H1 (cell line): Measurements from ENCODE around the gene SCGN. TPM values are rescaled to one million over a fixed set of nuclear protein-coding genes. Genes with fewer than 3 reads are reported as not detected.

ENCODE experiments used
- CTCF ChIA-PET: fragments of 300-600 bp; sonication (Branson Sonifier 250); formaldehyde crosslinking; loops from one replicate; lab custom pipeline; 2021; ENCODE audit not compliant: partially characterized antibody; lab: Charles Lee
- POLR2A ChIA-PET: fragments of 300-600 bp; sonication (Branson Sonifier 250); formaldehyde crosslinking; loops from one replicate; lab custom pipeline; 2021; ENCODE audit warnings: inconsistent platforms; ENCODE audit not compliant: partially characterized antibody; lab: Charles Lee
- DNase-seq, 2 experiments: peaks; one replicate each; pipeline versions ENCODE4 v3.0.0 to v3.0.0-alpha.2; 2010 to 2022; ENCODE audit warnings: low spot score in 2 of 2, low read depth in 1 of 2, mixed read lengths in 1 of 2
- FAIRE-seq: peaks from 2 replicates; lab custom pipeline; 2011; peaks lifted over from hg19 to GRCh38; lab: Jason Lieb, UNC
- H2AFZ ChIP-seq: 2 replicates; pipeline ENCODE4 v1.8.1; 2012; ENCODE audit warnings: low read length, inconsistent platforms
- H2AK5ac ChIP-seq: 2 replicates; pipeline ENCODE4 v1.6.1; 2013; ENCODE audit warnings: low read depth, low read length
- H2BK120ac ChIP-seq: replicated peaks from 2 replicates; pipeline ENCODE3; 2013; ENCODE audit warnings: low read depth, low read length, inconsistent platforms
- H2BK12ac ChIP-seq: 2 replicates; pipeline ENCODE4 v1.6.1; 2013; ENCODE audit warnings: low read depth, low read length
- H2BK15ac ChIP-seq: 2 replicates; pipeline ENCODE4 v1.6.1; 2013; ENCODE audit warnings: low read length
- H2BK20ac ChIP-seq: 2 replicates; pipeline ENCODE4 v1.6.1; 2013; ENCODE audit warnings: low read length
- H2BK5ac ChIP-seq: 2 replicates; pipeline ENCODE4 v1.6.1; 2013; ENCODE audit warnings: low read depth, low read length
- H3K14ac ChIP-seq: 2 replicates; pipeline ENCODE4 v1.6.1; 2013; ENCODE audit warnings: inconsistent platforms; ENCODE audit not compliant: insufficient read length
- H3K18ac ChIP-seq: 2 replicates; pipeline ENCODE4 v1.6.1; 2013; ENCODE audit warnings: low read length; ENCODE audit errors: extremely low read depth
- H3K23ac ChIP-seq: 2 replicates; pipeline ENCODE4 v1.6.1; 2013; ENCODE audit warnings: inconsistent platforms; ENCODE audit not compliant: insufficient read length
- H3K23me2 ChIP-seq: 2 replicates; pipeline ENCODE4 v1.6.1; 2013; ENCODE audit warnings: low read depth, low read length
- H3K27ac ChIP-seq: 2 replicates; pipeline ENCODE4 v1.6.1; 2011; ENCODE audit warnings: low read depth, low read length, inconsistent platforms
- H3K27me3 ChIP-seq, 4 experiments: replicated peaks in 1 of 4; 1 replicate in 1 of 4; 2 replicates in 3 of 4; pipeline versions ENCODE4 v1.6.1 to v1.8.1; 2011 to 2013; ENCODE audit warnings: low read length in 3 of 4, mild to moderate bottlenecking in 3 of 4, inconsistent platforms in 2 of 4, mixed read lengths in 2 of 4, moderate library complexity in 1 of 4; ENCODE audit not compliant: control insufficient read depth in 3 of 4, insufficient read depth in 3 of 4; ENCODE audit errors: extremely low read depth in 1 of 4
- H3K36me3 ChIP-seq, 4 experiments: 2 replicates each; pipeline versions ENCODE4 v1.6.1 to v1.8.1; 2011 to 2013; ENCODE audit warnings: mild to moderate bottlenecking in 4 of 4, low read length in 3 of 4, moderate library complexity in 2 of 4, control low read depth in 1 of 4, inconsistent platforms in 1 of 4; ENCODE audit not compliant: insufficient read depth in 4 of 4, control insufficient read depth in 2 of 4
- H3K4ac ChIP-seq: replicated peaks from 2 replicates; pipeline ENCODE3; 2013; ENCODE audit warnings: low read length, low read depth, mixed read lengths, inconsistent platforms; ENCODE audit not compliant: insufficient read length
- H3K4me1 ChIP-seq, 4 experiments: replicated peaks in 1 of 4; 1 replicate in 1 of 4; 2 replicates in 3 of 4; pipeline versions ENCODE4 v1.6.1 to v1.8.1; 2011 to 2013; ENCODE audit warnings: low read length in 3 of 4, inconsistent platforms in 2 of 4, mixed read lengths in 1 of 4; ENCODE audit not compliant: insufficient read depth in 4 of 4, control insufficient read depth in 3 of 4
- H3K4me2 ChIP-seq, 2 experiments: 2 replicates each; pipeline versions ENCODE4 v1.6.1 to v1.8.1; 2011 to 2013; ENCODE audit warnings: low read depth in 2 of 2, low read length in 2 of 2, control low read depth in 1 of 2, inconsistent platforms in 1 of 2, mild to moderate bottlenecking in 1 of 2; ENCODE audit not compliant: insufficient read depth in 1 of 2
- H3K4me3 ChIP-seq, 4 experiments: fragments of 200-600, 300-600 bp in 1 of 4; sonication (generic), shearing (Covaris generic), sonication (Bioruptor Twin) in 1 of 4; 2 replicates each; pipeline versions ENCODE4 v1.5.1 to v1.8.1; 2011 to 2016; ENCODE audit warnings: low read length in 4 of 4, low read depth in 3 of 4, control low read depth in 2 of 4, inconsistent platforms in 2 of 4, mild to moderate bottlenecking in 2 of 4, mixed read lengths in 1 of 4, moderate library complexity in 1 of 4; ENCODE audit not compliant: insufficient read depth in 2 of 4; ENCODE audit errors: extremely low read depth in 1 of 4
- H3K56ac ChIP-seq: replicated peaks from 2 replicates; pipeline ENCODE3; 2013; ENCODE audit warnings: low read depth, mild to moderate bottlenecking, mixed read lengths, low read length, inconsistent platforms; ENCODE audit not compliant: insufficient read length
- H3K79me1 ChIP-seq: 2 replicates; pipeline ENCODE4 v1.6.1; 2013; ENCODE audit warnings: low read depth, low read length, control low read depth
- H3K79me2 ChIP-seq, 2 experiments: 2 replicates each; pipeline versions ENCODE4 v1.6.1 to v1.8.1; 2012 to 2013; ENCODE audit warnings: low read length in 2 of 2, mild to moderate bottlenecking in 2 of 2, inconsistent platforms in 1 of 2; ENCODE audit not compliant: insufficient read depth in 2 of 2, control insufficient read depth in 1 of 2
- H3K9ac ChIP-seq, 4 experiments: replicated peaks in 1 of 4; 1 replicate in 1 of 4; 2 replicates in 3 of 4; pipeline versions ENCODE4 v1.6.1 to v1.8.1; 2011 to 2013; ENCODE audit warnings: low read depth in 3 of 4, low read length in 3 of 4, control low read depth in 2 of 4, mild to moderate bottlenecking in 2 of 4, moderate library complexity in 2 of 4, inconsistent platforms in 1 of 4; ENCODE audit errors: extremely low read depth in 1 of 4
- H3K9me3 ChIP-seq, 2 experiments: 2 replicates each; pipeline versions ENCODE4 v1.6.1 to v1.8.1; 2012 to 2013; ENCODE audit warnings: mild to moderate bottlenecking in 2 of 2, moderate library complexity in 2 of 2, control low read depth in 1 of 2, inconsistent platforms in 1 of 2, low read depth in 1 of 2, low read length in 1 of 2, mixed read lengths in 1 of 2; ENCODE audit not compliant: insufficient read depth in 2 of 2
- H4K20me1 ChIP-seq, 2 experiments: replicated peaks in 1 of 2; 2 replicates each; pipeline versions ENCODE3 to v1.8.1; 2011 to 2013; ENCODE audit warnings: inconsistent platforms in 2 of 2, low read length in 2 of 2, mild to moderate bottlenecking in 1 of 2; ENCODE audit not compliant: insufficient read depth in 2 of 2, control insufficient read depth in 1 of 2
- H4K5ac ChIP-seq: 2 replicates; pipeline ENCODE4 v1.6.1; 2013; ENCODE audit warnings: low read length, low read depth, mixed read lengths, inconsistent platforms; ENCODE audit not compliant: insufficient read length
- H4K8ac ChIP-seq: 2 replicates; pipeline ENCODE4 v1.8.0; 2013; ENCODE audit warnings: mild to moderate bottlenecking, moderate library complexity, low read length, inconsistent platforms; ENCODE audit not compliant: insufficient read depth; ENCODE audit errors: extremely low read depth
- H4K91ac ChIP-seq: replicated peaks from 2 replicates; pipeline ENCODE3; 2013; ENCODE audit warnings: low read length, mixed read lengths, inconsistent platforms; ENCODE audit not compliant: insufficient read length
- ASH2L ChIP-seq: fragments of 200-600, 300-600 bp; sonication (generic); IDR thresholded peaks from one replicate; pipeline ENCODE4 v1.7.1; 2017; ENCODE audit warnings: low read length
- CTBP2 ChIP-seq: IDR thresholded peaks from 2 replicates; pipeline ENCODE4 v1.7.0; 2011; ENCODE audit warnings: borderline replicate concordance, mild to moderate bottlenecking, moderate library complexity, mixed read lengths, low read length; ENCODE audit not compliant: insufficient read depth, insufficient read length
- FOSL1 ChIP-seq: IDR thresholded peaks from 2 replicates; pipeline ENCODE4 v1.6.1; 2011; ENCODE audit warnings: mild to moderate bottlenecking, low read depth, low read length, moderate library complexity; ENCODE audit not compliant: insufficient read depth
- GTF2F1 ChIP-seq: IDR thresholded peaks from 2 replicates; pipeline ENCODE4 v1.6.1; 2012; ENCODE audit warnings: low read depth, low read length, improper control_type of control experiment, borderline replicate concordance
- HDAC2 ChIP-seq, 2 experiments: fragments of 300-600 bp in 1 of 2; sonication (generic) in 1 of 2; IDR thresholded peaks; 2 replicates each; pipeline ENCODE4 v1.6.1; 2011 to 2012; ENCODE audit warnings: low read depth in 2 of 2, low read length in 2 of 2, mild to moderate bottlenecking in 2 of 2, moderate library complexity in 2 of 2, borderline replicate concordance in 1 of 2, inconsistent platforms in 1 of 2
- KDM5A ChIP-seq: fragments of 200-600 bp; IDR thresholded peaks from 2 replicates; pipeline ENCODE4 v1.7.1; 2012; ENCODE audit warnings: mild to moderate bottlenecking, low read length, inconsistent platforms, mixed read lengths
- POLR2AphosphoS5 ChIP-seq: IDR thresholded peaks from 2 replicates; pipeline ENCODE4 v1.6.1; 2011; ENCODE audit warnings: low read depth, low read length
- SRF ChIP-seq: IDR thresholded peaks from 2 replicates; pipeline ENCODE4 v1.6.1; 2011; ENCODE audit warnings: mild to moderate bottlenecking, low read depth, low read length, moderate library complexity
- SUZ12 ChIP-seq: fragments of 200-600 bp; sonication (generic); IDR thresholded peaks from 2 replicates; pipeline ENCODE4 v1.6.1; 2012; ENCODE audit warnings: mild to moderate bottlenecking, inconsistent platforms, low read length, moderate library complexity, mixed read lengths
- TBP ChIP-seq: IDR thresholded peaks from 2 replicates; pipeline ENCODE4 v1.6.1; 2011; ENCODE audit warnings: low read depth, low read length, improper control_type of control experiment
- TEAD4 ChIP-seq: IDR thresholded peaks from 2 replicates; pipeline ENCODE4 v1.6.1; 2012; ENCODE audit warnings: low read depth, low read length, inconsistent platforms, mixed read lengths
- YY1 ChIP-seq: IDR thresholded peaks from 2 replicates; pipeline ENCODE4 v1.6.1; 2011; ENCODE audit warnings: low read depth, mild to moderate bottlenecking, low read length
- WGBS, 2 experiments: shearing (Covaris generic) in 1 of 2; methylation state at CpG; one replicate each; pipeline versions ENCODE4 v1.1.6 to v1.1.7; 2013 to 2015; ENCODE audit warnings: low lambda C conversion rate in 2 of 2, mixed read lengths in 2 of 2, inconsistent platforms in 1 of 2, low coverage in 1 of 2, missing lambda C conversion rate in 1 of 2; ENCODE audit not compliant: insufficient replicate concordance in 2 of 2, insufficient coverage in 1 of 2, insufficient read length in 1 of 2; ENCODE audit errors: extremely low coverage in 1 of 2, missing lambda C conversion rate in 1 of 2; 5-methylcytosine and 5-hydroxymethylcytosine counted together
- polyA plus RNA-seq, 7 experiments: library from polyadenylated mRNA; depleted of rRNA in 3 of 7; stranded (reverse) in 5 of 7; unstranded in 2 of 7; fragments of >200 nt in 5 of 7; fragments of 200-250 nt in 2 of 7; gene quantifications; 1 replicate in 5 of 7; 2 replicates in 1 of 7; 4 replicates in 1 of 7; pipeline versions ENCODE4 v1.2.1 to v1.2.3, GENCODE V29; 2011 to 2013; ENCODE audit warnings: missing spikeins in 2 of 7, mixed read lengths in 2 of 7
- total RNA-seq: library from RNA; stranded (reverse); fragmentation: NEBNext Ultra II Directional; extraction: Animal tissue kit (Norgen Biotek cat#: 25700); gene quantifications from 2 replicates; pipeline ENCODE4 v1.2.1, GENCODE V29; 2021

SCGN gene
- total and polyA plus RNA-seq, 2 of the 8 experiments (the other 6 are each of a cell fraction or from before 2014, with no cell fraction given): not detected

DNA sequence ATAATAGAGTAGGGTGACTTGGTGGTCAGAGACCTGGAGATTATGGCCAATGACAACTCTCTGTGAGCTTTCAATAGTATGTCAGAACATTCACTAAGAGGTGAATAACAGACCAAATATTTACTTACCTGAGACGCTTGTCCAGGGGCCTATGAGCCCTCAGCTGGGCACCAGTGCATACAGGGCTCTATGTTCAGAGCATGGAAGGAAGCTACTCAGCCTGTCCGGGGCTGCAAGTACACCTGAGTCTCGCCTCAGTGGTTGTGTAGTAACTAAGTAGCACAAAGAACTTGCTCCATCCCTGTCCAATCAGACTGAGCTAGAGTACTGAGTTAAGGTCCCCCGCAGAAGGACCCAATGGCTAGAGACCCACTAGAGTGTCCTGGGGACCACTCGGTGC is 11.6 kb upstream of the SCGN start:
- H3K79me2 ChIP-seq: no peaks in the 10 kb centered on the region

More for the DNA sequence above, 11.6 kb upstream of the SCGN start:
- no peak overlapping the region for H2BK5ac ChIP-seq
- no peak overlapping the region for H3K23ac ChIP-seq
- H2AK5ac ChIP-seq: no peak overlapping the region
- H3K27ac ChIP-seq: no peak overlapping the region
- H2BK12ac ChIP-seq: no peak overlapping the region
- CTCF ChIA-PET: interaction anchor here (0.8 to 2.1 kb wide), 4 partner anchors 9 to 30 kb away, joined by 3 to 10 read pairs (median 4); no protein-coding TSS in a partner anchor
- H2BK15ac ChIP-seq: no peak overlapping the region
- peaks cover 0 to 2% (median 0%) of the 10 kb centered on the region in 4 experiments; a peak in 1 of 7 replicates for H3K27me3 ChIP-seq
- H3K4me1 ChIP-seq: no peaks in the 10 kb centered on the region; a peak in 1 of 7 replicates
- H3K4ac ChIP-seq: no peak overlapping the region
- no peak overlapping the region for H4K91ac ChIP-seq
- H3K9ac ChIP-seq: no peak overlapping the region
- H3K14ac ChIP-seq: no peak overlapping the region
- no peak overlapping the region; the same call in 1 of the 2 replicates for H4K8ac ChIP-seq
- no peak overlapping the region for H2BK120ac ChIP-seq
- no peak for FAIRE-seq
- no peak overlapping the region for H2BK20ac ChIP-seq
- POLR2A ChIA-PET: no interaction called here
- no peak for TF ChIP-seq ASH2L
- TF ChIP-seq SRF: no peak
- TF ChIP-seq TEAD4: no peak
- TF ChIP-seq FOSL1: no peak
- TF ChIP-seq YY1: no peak
- no peak for TF ChIP-seq TBP
- TF ChIP-seq POLR2AphosphoS5: no peak
- TF ChIP-seq KDM5A: no peak
- no peak for TF ChIP-seq GTF2F1
- no peak for TF ChIP-seq SUZ12
- TF ChIP-seq HDAC2 (IDR thresholded peaks at IDR 0.05; ENCODE audit: borderline replicate concordance in 1 of 2, low read depth in 2 of 2, low read length in 2 of 2): no peak
- TF ChIP-seq CTBP2: no peak
- H3K9me3 ChIP-seq: no peaks in the 10 kb centered on the region
- no peaks in the 10 kb centered on the region for H3K23me2 ChIP-seq
- 80% methylated on average over 5 of the region's 5 CpGs; no CpG with 5 or more reads in 1 of the 2 experiments for WGBS, 2 experiments
- H3K18ac ChIP-seq: no peak overlapping the region
- no peak overlapping the region for H2AFZ ChIP-seq
- no peaks in the 10 kb centered on the region for H4K20me1 ChIP-seq
- no peak overlapping the region for H3K56ac ChIP-seq
- H4K5ac ChIP-seq: no peak overlapping the region
- no peaks in the 10 kb centered on the region for H3K36me3 ChIP-seq
- H3K79me1 ChIP-seq: no peaks in the 10 kb centered on the region
- DNase-seq: no peak
- H3K4me2 ChIP-seq: no peak overlapping the region
- H3K4me3 ChIP-seq: no peak overlapping the region
